SHP77 (cell line): ENCODE results near the gene CST8.

Experiments
- DNase-seq, 2 experiments: peaks; one replicate each; lab custom pipeline; 2025; lab: John Stamatoyannopoulos, UW

Gene CST8

DNA sequence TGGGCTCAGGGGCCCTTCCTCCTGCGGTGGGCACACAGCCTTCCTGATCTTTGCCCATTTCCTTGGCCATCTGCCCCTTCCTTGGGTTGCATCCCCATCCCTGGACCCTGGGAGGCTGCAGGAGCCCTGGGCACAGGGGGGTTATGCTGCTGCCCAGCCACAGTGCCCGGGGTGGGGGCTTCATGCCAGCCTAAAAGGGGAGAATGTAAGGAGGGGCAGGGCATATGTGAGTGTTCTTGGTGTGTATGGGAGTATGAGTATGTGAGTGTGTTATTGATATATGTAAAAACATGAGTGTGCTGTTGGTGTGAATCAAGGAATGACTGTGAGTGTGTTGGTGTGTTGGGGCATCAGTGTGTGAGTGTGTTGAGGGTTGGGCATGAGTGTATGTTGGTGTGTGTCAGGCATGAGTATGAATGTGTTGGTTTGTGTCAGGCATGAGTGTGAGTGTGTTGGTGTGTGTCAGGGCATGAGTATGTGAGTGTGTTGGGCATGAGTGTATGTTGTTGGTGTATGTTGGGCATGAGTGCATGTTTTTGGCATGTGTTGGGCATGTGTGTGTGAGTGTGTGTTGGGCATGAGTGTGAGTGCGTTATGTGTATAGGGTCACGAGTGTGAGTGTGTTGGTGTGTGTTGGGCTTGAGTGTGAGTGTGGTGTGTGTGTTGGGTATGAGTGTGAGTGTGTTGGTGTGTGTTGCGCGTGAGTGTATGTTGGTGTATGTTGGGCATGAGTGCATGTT is 14.7 kb upstream of the CST8 start:
- DNase-seq: no peak

DNA sequence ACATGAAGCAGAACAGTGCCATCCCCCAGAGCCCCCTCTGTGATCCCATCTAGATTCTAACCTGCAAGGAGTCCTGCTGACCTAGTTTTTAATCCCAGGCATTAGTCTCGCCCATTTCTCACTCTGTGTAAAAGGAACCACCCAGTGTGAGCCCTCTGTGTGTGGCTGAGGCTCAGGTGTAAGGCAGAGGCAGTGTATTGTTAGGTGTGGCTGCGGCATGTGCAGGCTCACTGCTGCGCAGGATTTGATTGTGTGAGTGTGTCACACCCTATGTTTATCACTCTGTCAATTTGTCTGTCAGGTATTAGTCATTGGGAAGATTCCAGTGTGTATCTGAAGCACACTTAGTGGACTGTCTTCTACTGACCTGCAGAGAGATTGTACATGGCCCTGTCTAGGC is 13.7 kb upstream of the CST8 start:
- DNase-seq: no peak

DNA sequence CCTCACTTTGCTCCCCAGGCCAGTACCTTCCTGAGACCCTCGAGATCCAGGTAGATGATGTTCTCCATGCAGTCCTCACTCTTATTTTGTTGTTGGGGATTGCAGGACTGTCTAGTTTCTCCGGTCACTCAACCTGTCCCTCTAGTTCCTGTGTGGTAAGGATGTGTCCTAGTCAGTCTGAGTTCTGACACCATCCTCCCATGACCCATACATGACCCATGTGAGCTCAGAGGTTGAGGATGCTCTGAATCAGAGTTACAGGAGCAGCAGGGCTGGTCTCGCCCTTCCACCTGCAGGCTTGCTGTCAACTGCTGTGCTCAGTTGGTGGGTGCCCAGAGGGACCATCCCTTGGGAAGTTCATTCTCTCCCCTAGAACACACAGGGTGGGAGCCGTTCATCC is 11.9 kb upstream of the CST8 start:
- DNase-seq: no peak

DNA sequence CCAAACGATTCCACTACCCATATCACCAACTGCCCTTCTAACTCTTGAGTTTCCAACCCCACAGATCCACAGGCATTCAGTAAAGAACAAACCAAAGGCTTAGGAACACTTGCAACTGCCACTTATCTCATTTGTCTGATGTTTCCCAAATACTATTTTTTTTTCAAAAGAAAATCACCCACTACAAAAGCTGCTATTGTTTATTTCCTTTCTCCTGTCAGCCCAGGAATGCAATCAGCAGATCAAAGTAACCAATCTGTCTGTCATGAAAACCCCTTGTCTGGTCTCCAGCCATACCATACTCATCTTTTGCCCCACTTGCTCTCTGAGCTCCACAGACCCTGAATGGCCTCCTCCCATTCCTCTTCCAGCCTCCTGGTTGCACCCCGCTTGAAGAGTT is 8.8 kb upstream of the CST8 start:
- no peak for DNase-seq

DNA sequence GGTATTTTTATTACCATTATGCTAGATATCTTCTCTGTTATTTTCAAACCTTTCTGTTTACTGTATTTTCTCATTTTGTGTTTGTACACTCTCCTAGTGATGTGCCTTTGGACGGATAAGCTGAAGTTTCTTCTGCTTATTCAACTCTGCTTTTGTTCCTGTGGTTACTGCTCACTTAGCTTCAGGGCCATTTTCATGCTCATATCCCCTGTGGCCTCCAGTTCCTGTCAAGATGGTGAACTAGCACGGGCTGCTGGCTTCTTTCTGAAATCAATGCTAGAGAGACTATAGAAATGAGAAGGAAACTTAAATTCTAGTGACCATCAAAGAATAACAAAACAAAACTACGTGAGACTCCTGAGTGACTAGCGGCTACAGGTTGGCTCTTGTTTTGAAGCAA is 6.8 kb upstream of the CST8 start:
- no peak for DNase-seq

DNA sequence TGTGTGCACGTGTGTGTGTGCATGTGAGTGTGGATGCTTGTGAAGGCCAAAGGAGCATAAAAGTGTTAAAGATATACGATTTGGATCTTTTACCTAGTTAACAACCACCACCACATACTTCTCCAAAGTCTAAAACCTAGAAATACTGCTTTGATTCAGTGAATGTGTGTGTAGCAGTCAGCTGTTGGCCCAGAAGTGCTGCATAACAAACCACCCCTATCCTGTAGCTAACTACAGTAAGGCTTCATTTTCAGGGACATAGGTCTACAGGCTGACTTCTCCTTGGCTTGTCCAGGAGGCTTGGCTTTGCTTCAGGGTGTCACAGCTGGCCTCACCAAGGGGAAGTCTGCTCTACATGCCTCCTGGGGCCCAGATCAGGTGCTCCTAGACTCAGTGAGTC is 2.4 kb upstream of the CST8 start:
- DNase-seq: no peak

DNA sequence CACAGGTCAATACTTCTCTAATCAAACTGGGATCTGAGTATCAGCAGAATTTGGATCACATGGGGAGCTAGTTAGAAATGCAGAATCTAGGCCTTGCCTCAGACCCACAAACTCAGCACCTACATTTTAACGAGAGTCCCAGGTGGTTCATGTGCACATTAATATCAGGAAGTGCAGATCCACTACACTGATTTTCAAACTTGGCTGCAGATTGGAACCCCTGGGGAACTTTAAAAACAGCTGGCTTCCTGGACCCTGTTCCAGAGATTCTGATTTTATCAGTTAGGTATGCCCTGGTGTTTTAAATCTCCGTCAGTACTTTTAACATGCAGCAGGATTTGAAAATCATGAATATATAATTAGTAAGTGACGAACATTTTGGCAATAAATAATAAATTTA is 1.9 kb upstream of the CST8 start:
- DNase-seq: no peak

DNA sequence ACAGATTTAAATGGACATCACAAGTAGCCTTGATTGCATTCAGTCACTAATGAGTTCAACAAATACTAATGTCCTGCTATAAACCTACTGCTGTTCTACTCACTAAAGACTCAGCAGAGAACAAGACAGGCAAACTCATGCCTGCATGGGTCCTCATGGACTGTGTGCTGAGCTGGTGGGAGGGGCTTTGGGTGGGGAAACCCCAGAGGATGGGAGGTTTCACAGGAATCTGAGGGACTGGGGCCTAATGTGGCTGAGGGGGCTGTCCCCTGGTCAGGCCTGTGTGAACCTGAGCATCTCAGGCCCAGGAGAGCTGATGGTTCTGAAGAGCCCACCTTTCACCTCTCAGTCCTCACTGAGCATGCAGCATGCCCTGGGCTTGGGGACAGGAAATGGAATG is 1.4 kb downstream of the CST8 start:
- DNase-seq: no peak

DNA sequence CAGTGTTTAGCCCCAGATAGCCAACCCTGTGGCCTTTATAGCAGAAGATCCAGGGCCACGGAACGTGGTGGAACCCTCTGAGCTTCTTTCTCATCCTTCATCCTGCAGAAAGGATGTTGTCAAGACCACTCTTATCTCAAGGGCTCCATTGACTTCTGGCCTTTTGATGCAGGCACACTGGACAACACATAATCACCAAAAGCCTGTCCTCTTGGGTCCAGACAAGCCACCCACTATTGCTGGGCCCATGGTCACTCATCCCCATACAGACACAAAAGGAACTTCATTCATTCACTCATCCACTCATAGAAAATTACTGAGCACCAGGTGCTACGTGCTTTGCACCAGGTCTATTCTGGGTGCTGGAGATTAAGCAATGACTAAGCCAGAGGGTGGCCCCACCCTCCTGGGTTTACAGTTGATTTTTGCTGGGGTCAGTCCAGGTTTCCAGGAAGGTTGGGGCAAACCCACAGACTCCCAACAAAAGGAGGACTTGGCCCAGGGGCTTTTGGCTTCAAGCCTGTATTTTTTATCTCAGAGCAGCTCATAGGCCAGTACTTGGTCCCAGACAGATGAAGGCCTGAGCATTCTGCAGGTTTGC is 2.4 kb downstream of the CST8 start:
- DNase-seq: no peak

DNA sequence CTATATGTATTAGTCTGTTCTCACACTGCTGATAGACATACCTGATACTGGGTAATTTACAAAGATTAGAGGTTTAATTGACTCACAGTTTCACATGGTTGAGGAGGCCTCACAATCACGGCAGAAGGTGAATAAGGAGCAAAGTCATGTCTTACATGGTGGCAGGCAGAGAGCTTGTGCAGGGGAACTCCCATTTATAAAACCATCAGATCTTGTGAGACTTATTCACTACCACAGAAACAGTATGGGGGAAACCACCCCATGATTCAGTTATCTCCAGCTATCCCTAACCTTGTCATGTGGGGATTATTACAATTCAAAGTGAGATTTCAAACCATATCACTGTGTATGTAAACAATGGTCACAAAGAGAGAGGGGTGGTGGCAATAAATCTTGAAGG is 6.6 kb downstream of the CST8 start:
- no peak for DNase-seq

DNA sequence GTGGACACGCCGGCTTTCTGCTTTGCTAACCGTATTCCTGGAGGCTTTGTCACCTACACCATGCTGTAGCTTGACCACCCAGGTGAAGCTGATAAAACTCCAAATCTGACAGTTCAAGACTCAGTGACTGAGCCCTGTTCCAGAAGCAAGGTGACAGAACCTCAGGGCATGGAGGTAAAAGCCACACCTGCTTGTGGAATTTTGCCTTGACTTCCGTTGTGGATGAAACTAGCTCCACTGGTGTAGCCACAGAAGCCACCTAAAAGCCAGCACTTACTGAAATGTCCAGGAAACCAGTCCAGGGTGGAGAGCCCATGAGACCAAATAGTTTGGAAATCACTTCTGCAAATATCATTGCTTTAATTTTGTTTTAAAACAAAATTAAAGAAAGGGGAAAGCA is 11.0 kb downstream of the CST8 start:
- DNase-seq: no peak

DNA sequence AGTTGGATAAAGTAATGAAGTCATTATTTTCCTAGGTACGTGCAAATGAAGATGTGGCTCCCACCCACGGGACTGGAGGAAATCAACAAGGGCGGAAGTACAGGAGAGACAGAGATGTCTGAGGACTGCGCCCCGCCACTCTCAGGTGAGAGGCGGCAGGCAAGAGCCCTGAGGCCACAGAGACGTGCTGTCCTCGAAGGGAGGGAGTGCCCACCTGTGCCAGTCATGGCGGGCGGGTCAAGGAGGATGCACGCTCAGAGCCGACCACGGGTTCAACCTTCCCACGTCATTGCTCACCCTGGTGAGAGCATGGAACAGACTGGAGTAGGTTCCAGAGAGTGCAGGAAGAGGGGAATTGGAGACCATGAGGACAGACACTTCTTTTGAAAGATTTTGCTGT is 12.7 kb downstream of the CST8 start:
- DNase-seq: no peak

DNA sequence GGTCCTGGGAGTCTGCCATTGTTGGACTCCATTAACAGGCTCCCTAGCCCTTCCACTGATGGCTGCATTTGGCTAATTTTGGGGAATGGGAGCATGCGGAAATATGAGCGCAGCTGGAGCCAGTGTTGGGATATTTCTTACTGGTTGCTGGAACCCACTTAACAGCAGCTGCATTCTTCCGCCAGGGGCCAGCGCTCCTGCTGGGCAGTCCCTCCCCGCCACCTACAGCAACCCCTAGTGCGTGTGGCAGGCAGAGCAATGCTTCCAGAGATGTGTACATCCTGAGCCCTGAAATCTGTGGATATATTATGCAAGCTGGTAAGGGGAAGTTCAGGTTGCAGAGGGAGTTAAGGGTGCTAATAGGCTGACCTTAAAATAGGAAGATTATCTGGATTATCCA is 16.4 kb downstream of the CST8 start:
- DNase-seq: no peak

DNA sequence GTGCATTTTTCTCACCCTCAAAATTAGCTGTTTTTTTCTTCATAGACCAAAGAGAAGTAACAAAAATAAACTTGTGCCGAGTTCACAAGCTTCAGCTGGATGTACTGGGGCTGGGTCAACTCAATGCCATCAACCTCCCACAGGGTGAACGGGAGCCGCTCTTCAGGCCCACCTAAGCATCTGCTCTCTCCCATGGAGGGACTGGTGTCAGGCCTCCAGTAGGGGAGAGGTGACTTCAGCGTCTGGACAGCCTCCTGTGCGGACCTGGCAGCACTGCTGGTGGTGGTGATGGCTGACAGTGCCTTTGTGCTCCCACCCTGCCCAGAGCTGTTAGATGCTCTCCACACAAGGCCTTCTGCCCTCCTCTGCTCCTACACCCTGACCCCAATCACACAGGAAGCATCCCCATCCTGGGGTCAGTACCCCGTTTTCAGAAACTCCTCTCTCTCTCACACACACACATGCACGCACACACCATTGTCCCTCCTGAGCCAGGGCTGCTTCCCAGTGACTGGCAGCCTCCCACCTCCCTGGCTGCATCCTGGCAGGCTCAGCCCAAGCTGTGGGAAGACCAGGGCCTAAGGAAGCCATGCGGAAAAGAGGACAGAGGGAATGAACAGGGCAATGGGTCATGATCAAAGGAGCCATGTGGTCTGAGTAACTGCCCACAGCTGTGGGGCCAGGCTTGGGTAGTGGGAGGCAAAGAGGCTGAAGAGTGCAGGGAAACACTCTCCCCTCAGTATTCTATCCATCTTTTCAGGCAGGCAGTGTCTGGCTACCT is 17.7 kb downstream of the CST8 start:
- no peak for DNase-seq

DNA sequence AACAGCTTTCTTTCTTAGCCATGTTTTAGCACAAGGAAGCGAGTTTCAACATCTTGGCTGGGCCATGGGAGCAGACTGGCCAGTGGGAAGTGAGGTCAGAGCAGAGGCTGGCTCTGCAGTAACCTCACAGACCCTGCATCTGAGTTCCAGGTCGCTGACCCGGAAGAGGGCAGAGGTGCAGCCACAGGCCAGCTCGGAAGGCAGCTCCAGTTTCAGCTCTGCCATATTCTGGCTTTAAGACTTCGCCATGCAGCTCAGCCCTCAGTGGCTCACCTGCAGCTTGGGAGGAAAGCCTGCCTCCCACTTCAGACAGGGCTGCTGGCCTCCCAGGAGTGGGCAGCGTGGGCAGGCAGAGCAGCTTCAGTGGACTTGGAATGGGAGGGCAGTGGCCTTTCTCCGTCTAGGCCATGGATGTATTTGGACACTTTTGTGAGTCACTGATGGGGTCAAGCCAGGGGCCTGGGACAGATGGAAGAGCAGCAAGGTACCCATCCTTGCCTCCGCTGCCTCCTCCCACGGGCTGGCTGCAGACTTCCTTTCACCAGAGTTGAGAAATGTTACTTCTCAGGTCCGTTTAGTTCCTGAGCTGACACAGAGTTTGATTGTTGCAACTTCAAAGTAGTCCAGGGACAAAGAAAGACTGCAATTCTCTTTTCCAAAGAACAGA is 18.5 kb downstream of the CST8 start:
- no peak for DNase-seq

DNA sequence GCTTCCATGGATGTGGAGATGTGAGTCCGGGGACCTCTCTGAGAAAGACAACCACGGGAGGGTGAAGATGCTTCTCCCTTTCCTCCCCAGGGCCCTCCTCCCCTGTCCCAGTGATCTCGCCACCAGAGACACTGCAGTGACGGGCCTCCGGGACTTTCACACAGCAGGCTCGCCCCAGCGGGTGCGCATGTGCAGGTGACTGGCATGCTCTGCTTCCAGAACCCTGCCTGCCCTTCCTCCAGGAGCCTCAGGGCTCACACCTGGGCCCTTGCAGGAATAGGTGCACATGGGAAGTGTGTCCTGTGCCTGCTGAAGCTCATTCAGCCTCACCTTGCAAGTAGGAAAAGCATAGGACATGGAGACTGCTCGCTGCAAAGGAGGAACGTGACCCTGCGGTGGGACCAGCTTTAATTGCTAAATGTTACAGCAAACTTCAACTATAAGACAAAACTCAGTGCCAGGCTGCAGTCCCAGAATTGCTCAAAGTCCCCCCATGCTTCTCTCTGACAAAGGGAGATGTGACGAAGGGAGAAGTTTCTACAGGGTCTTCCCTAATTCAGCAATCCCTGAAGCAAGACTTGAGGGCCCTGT is 19.2 kb downstream of the CST8 start:
- no peak for DNase-seq

DNA sequence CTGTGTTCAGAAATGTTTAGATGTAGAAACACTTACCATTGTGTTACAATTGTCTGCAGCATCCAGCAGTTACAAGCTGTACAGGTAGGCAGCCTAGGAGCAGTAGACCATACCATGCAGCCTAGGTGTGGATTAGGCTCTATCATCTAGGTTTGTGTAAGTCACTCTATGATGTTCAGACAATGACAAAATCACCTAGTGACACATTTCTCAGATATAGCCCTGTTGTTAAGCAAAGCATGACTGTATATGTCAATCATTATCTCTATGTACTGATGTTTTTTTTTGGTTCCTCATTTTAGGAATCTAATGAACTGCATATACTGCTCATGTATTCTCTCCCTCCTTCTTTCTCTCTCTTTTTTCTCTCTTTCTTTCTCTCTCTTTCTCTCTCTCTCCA is 22.2 kb downstream of the CST8 start:
- no peak for DNase-seq

DNA sequence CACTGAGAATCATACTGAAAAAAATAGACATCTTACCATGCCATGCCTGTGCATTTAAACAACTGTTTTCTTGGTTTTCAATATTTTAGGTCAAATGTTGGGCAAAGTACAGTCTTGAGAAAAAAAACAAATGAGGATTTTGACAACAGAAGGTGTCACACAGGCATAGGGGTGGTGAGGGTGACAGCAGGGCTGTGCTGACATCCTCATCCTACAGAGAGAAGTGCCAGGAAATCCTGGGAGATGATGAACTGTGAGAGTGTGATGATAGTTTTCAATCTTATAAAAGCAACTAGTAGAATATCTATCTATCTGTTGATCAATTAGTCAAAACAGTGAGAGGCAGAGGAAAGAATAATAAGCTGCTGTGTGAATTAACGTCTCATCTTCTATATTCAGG is 23.9 kb downstream of the CST8 start:
- no peak for DNase-seq

DNA sequence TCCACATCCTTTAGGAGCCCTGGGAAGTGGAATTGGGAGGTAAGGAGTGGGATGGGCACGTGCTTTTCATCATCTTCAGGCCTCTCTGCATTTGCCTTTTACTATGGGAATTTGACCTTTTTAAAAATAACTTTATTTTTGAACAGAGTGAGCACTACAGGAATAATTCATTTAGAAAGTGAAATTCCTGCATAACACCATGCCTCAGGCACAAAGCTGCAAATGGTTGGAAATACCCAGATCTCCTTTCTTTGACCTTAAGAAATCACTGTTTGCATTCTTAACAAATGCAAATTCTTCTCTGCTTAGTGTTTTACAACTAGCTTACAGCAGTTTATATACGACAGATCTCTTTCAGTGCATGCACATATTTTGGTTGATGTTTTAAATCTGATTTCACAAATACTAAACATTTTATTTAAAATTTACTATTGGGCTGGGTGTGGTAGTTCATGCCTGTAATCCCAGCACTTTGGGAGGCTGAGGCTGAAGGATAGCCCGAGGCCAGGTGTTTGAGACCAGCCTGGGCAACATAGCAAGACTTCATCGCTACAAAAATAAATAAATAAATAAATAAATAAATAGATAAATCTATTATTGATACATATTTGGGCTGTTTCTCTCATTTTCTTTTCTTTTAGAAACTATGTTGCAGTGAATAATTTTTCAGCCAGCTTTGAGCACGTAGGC is 24.5 kb downstream of the CST8 start:
- DNase-seq: no peak

DNA sequence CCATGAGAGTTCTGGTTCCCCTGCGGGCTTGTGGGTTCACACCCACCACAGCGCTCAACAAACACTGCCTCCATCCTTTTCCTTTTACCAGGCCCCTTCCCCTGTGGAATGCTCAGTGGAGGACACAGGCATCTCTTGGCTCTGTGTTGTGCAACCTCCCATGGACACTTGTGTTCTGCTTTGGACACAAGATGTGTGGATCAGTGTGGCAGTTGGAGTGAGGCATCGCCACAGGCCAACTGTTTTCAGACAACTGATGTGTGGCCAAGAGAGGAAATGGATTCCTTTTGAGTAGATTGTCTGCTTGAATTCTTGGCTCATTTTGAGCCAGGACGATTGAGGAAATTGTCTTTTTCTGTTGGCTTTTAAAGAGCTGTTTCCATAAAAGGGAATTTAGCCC is 26.8 kb downstream of the CST8 start:
- DNase-seq: no peak

DNA sequence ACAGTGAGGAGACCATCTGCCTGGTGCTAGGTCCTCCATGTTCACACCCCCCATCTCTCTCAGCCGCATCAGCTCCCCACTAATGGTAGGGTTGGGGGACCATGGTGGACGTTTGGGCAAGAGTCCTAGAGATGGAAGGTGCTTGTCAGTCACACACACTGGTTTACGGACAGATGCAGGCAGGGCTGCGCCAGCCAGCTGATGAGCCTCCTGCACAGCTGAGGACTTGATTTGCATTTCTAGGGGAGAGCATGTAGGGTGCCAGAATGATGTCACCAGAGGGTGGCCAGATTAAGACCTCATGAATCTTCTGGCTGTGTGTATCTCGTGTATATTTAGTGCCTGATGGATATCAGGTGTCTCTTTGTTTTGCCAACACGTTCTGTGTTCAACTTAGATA is 28.6 kb downstream of the CST8 start:
- DNase-seq: no peak

DNA sequence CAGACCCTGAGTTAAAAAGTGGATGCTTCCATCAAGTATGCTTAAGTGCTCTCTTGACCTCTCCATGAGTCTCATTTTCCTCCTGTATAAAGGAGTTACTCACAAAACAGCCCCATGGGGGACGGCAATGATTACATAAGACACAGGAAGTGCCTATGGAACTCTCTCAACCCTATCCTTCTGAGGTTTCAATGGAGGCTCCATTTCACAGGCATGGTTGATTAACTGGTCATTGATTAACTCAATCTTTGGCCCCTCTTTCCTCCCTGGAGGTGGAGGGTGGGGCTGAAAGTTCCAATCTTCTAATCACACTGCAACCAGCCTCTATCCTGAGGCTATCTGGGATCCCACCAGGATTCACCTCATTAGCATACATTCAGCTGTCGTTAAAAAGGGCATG is 29.3 kb downstream of the CST8 start:
- no peak for DNase-seq
